8988T (cell line): ENCODE data around the gene ITFG1.
"Not testable (repeated sequence)": the region's sequence is repeated elsewhere in the genome, so short reads cannot be mapped to it uniquely, and the experiment has no call there.

Source experiments
- DNase-seq: peaks from one replicate; pipeline ENCODE4 v3.0.0; 2011

The ITFG1 gene

GRCh38 chr16:47473004-47473403 lies 12.1 kb upstream of the ITFG1 start:
- not testable (repeated sequence) for DNase-seq

- DNase-seq = no peak
Measured at GRCh38 chr16:47470810-47471209, 9.9 kb upstream of the ITFG1 start.

GRCh38 chr16:47470211-47470610 lies 9.3 kb upstream of the ITFG1 start:
- DNase-seq = no peak

GRCh38 chr16:47469227-47469626 lies 8.4 kb upstream of the ITFG1 start:
- DNase-seq = no peak

DNA sequence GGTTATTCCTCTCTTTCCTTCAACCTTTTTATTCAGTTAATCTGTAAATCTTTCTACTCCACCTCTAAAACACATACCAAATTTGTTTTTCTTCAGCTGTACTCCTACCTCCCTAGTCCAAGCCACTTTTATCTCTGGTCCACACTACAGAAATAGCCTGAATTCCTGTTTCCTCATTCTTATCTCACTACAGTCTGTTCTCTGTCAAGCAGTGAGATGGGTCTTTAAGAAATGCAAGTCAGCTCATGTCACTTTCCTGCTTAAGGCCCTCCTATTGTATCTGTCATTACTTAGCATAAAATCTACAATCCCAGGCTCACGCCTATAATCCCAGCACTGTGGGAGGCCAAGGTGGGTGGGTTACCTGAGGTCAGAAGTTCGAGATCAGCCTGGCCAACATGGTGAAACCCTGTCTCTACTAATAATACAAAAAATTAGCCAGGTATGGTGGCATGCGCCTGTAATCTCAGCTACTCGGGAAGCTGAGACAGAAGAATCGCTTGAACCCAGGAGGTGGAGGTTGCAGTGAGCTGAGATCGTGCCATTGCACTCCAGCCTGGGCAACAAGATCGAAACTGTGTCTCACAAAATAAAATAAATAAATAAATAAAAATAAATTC lies 7.3 kb upstream of the ITFG1 start:
- not testable (repeated sequence) for DNase-seq

DNA sequence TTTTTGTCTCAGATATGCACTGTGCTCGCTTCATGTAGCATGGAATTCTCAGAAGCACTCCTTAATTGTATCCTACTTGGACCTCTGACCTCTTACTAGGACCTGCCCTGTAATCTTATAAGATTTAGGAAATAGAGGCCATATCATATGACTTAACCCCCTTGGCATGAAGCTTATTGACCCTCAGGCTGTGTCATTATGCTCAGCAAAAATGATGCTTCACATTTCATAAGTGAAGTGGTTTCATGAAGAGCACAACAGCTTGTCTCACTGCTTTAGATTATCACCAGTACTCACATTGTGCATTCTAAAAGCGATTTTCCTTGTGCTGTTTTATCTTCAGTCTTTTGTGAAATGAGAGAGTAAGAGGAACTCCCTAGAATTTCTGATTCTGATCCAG lies 6.6 kb upstream of the ITFG1 start:
- no peak for DNase-seq

GRCh38 chr16:47465919-47466630 lies 5.2 kb upstream of the ITFG1 start:
- DNase-seq = no peak

- DNase-seq = no peak
Measured at GRCh38 chr16:47463771-47464624, 3.1 kb upstream of the ITFG1 start.

GRCh38 chr16:47461598-47462266 lies 869 bp upstream of the ITFG1 start:
- no peak for DNase-seq

DNA sequence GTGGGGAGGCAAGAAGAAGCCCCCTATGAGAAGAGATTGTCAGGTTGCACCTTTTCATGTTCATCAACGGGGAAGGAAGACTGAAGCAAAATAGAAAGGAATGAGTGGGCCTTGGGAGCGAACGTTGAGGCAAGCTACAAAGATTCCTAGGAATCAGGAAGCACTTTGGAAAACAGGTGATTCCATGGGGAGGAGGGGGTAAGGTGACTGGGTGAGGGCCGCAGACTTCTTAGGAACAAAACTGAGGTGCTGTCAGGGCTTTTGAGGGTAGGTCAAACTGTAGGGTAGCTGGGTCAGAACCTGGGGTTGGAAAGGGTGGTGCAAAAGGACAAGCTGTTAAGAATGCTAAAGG lies 528 bp downstream of the ITFG1 start:
- DNase-seq = no peak

GRCh38 chr16:47459603-47460002 lies 1.3 kb downstream of the ITFG1 start:
- no peak for DNase-seq

DNA sequence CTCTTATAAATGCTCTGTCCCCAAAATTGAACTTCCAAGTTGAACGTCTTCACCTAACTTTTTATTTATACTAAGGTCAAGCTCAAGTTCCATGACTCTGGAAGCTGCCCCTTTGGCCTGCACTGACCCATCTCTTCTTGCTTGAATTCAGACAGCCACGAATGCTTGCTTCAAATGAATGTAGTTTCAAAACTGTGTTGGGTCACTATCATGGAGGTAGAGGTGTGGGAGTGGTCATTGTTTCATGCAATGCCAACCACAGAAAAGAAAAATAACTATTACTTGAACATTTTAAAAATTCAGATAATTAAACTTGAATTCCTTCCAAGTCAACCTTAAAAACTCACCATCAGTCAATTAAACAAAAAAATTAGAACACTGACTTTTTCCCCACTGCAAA lies 2.5 kb downstream of the ITFG1 start:
- no peak for DNase-seq

DNA sequence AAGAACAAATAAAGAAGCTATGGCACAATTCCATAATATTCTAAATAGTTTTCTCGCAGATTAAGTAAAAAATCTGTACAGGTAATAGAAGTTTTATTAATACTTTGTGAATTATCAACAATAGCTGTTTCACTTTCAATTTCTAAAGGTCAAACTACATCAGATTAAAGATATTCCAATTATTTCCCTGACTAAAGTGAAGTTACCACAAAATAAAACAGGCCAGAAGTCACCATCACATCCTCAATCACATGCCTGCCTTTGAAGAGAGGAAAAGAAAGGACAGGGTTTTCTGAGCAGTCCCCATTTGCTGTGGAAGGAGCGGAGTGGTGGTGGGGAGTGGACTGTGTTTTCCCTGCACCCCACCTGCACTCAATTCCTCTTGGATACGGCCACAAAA lies 11.1 kb downstream of the ITFG1 start:
- no peak for DNase-seq

GRCh38 chr16:47448830-47449575 lies 11.9 kb downstream of the ITFG1 start:
- DNase-seq = no peak

- DNase-seq = no peak
Measured at GRCh38 chr16:47446431-47446830, 14.4 kb downstream of the ITFG1 start.

- not testable (repeated sequence) for DNase-seq
Measured at GRCh38 chr16:47442884-47443283, 18.0 kb downstream of the ITFG1 start.

- not testable (repeated sequence) for DNase-seq
Measured at GRCh38 chr16:47440066-47440465, 20.8 kb downstream of the ITFG1 start.

DNA sequence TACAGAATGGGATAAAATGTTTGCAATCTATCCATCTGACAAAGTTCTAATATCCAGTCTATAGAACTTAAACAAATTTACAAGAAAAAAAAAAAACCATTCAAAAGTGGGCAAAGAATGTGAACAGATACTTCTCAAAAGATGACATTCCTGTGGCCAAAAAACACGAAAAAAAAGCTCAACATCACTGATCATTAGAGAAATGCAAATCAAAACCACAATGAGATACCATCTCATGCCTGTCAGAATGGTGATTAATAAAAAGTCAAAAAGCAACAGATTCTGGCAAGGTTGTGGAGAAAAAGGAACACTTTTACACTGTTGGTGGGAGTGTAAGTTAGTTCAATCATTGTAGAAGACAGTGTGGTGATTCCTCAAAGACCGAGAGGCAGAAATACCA lies 26.6 kb downstream of the ITFG1 start:
- not testable (repeated sequence) for DNase-seq

- DNase-seq = no peak
Measured at GRCh38 chr16:47431960-47432359, 28.9 kb downstream of the ITFG1 start.

GRCh38 chr16:47426806-47427205 lies 34.1 kb downstream of the ITFG1 start:
- DNase-seq = no peak

- DNase-seq = no peak
Measured at GRCh38 chr16:47424846-47425245, 36.0 kb downstream of the ITFG1 start.

- no peak for DNase-seq
Measured at GRCh38 chr16:47416869-47417268, 44.0 kb downstream of the ITFG1 start.

DNA sequence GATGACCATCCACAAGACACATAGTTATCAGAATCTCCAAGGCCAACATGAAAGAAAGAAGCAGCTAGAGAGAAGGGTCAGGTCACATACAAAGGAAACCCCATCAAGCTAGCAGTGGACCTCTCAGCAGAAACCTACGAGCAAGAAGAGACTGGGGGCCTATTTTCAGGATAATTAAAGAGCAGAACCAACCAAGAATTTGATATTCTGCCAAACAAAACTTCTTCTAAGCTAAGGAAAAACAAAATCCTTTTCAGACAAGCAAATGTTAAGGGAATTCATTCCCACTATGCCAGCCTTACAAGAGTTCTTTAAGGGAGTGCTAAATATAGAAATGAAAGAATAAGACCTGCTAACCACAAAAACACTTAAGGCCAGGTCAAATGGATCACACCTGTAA lies 47.8 kb downstream of the ITFG1 start:
- DNase-seq = no peak
